Retinal pigment epithelial cell (primary cell): ENCODE data around the gene SART3.

Experiments
- DNase-seq: peaks from one replicate; pipeline ENCODE4 v3.0.0-alpha.2; 2010; ENCODE audit warnings: low read depth
- H3K4me3 ChIP-seq: 2 replicates; pipeline ENCODE4 v1.5.1; 2011; ENCODE audit warnings: mild to moderate bottlenecking, low read length, control low read depth, moderate library complexity
- TF ChIP-seq, protein P1 (sequence below): conservative IDR thresholded peaks from 2 replicates; pipeline ENCODE4 v1.5.1; 2011; ENCODE audit warnings: low read depth, low read length, control low read depth, inconsistent platforms

Gene SART3

DNA sequence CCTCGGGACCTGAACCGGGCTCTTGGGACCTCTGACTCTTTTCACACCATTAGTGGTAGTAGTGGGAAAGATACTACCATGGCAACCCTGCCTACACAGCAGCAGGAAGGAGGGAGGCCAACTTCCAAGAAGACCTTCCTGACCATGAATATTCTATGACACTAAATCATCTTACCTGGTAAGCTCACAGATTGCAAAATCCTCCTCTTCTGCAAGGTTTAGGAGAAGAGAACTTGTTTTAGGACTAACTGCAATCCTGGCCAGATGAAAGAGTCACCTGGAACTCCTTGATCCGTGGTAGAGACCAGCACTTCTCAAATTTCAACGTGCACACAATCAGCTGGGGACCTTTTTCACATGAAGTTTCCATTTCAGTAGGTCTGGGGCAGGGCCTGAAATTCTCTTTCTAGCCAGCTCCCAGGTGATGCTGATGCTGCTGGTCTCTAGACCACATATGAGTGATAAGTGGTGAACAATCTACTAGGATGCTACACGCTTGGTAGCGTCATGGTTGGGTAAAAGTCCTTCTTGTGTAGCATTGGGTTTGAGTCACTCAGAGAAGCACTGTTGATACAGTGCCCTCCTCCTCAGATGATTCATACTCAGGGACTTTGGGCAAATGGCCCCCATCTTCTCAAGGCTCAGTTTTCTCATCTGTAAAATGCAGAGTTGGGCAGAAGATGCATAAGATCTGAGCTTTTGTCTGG, 81.5 kb downstream of the SART3 start:
- DNase-seq: no peak
- no peak overlapping the region for H3K4me3 ChIP-seq
- TF ChIP-seq, protein P1, sequence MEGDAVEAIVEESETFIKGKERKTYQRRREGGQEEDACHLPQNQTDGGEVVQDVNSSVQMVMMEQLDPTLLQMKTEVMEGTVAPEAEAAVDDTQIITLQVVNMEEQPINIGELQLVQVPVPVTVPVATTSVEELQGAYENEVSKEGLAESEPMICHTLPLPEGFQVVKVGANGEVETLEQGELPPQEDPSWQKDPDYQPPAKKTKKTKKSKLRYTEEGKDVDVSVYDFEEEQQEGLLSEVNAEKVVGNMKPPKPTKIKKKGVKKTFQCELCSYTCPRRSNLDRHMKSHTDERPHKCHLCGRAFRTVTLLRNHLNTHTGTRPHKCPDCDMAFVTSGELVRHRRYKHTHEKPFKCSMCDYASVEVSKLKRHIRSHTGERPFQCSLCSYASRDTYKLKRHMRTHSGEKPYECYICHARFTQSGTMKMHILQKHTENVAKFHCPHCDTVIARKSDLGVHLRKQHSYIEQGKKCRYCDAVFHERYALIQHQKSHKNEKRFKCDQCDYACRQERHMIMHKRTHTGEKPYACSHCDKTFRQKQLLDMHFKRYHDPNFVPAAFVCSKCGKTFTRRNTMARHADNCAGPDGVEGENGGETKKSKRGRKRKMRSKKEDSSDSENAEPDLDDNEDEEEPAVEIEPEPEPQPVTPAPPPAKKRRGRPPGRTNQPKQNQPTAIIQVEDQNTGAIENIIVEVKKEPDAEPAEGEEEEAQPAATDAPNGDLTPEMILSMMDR: no peak

DNA sequence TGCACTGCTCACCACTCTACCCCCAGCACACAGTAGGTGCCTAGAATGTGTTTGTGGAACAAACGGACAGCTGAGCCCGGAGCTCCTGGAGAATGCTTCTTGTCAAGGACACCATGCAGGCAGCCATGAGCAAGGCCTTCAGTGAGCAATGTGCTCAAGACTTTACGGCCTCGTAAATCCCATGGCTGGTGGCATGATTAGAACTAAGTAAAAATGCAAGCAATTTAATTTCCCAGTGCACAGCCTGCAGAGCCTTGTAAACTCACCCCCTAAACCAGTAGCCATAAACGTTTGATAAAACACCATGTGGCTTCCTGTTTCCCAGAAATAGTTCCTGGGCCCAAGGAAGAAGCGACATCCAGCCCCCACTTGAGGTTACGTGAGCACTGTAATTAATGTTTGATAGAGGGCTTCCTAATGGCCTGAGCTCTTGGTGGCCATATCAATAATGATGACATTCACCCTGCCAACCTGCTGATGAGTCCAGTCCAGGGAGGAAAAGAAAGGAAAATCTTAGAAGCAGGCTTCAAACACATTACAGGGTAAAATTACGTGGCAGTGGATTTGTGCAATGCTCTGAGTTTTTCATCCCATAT, 82.3 kb downstream of the SART3 start:
- no peak overlapping the region for H3K4me3 ChIP-seq
- DNase-seq: no peak
- TF ChIP-seq, protein P1: no peak

DNA sequence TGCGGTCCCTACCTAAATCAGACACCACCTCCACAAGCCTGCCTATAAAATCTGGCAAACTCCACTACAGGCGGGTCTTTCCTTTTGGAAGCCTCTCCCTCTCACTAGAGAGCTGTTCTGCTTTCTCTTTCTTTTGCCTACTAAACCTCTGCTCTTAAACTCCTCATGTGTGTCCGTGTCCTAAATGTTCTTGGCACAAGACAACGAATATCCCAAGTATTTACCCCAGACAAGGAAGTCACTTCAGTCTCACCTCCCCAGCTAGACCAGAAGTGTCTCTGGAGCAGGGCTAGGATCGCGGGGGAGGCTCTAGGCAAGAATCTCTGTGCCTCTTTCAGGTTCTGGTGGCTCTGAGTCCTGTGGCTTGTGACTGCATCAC, 83.1 kb downstream of the SART3 start:
- TF ChIP-seq, protein P1: no peak
- H3K4me3 ChIP-seq: no peak overlapping the region
- no peak for DNase-seq

DNA sequence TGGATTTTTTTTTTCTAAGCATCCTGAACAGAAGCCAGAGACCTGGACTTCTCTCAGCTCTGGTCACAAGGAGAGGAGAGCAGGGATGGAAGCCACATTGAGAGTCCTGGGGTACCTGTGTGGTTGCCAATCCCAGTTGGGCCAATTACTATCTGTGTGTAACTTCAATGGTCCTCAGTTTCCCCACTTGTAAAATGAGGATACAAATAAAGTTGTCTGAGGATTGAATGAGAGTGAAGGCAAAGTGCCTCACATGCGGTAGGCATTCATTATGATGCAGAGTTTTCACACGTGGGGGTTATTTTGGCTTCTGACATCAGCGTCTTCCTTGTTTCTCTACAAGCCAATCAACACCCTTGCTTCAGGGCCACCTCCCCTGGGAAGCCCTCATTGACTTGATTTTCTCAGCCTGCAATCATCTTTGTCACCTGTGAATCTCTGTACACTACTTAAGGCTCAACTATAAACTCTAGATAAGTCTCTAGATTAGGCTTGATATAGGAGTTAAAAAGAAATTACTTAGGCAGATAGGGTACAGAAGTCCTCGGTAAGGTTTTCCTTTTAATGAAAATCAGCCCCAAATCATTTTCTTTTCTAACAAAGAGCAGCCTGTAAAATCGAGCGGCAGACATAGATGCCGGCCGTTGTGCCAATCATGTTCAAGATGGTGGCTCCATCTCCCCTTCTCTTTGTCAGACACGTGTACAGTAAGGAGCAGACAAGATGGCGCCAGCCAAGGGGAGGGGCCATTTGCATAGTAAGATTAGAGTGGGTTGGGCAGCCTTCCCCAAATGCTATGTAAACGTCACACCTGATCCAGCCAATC, 83.7 kb downstream of the SART3 start:
- DNase-seq: no peak
- TF ChIP-seq, protein P1: no peak

DNA sequence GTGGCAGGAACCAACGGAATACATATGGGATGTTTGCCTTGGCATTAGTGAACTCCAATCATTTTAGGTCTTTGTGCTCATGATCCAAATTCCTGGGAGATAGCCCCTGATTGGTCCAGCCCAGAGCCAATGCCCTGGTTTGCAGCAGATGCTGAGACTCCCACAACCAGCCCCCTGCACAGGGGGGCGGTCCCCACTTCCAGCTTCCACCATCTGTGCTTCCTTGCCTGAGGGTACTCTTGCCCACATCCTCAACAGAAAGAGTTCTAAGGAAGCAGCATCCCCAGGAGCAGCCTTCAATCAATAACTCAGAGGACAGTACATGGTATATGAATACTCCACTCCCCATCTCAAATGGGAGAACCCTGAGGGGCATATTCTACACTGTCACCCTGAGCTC, 85.6 kb downstream of the SART3 start:
- no peak for DNase-seq
- H3K4me3 ChIP-seq: no peak overlapping the region
- TF ChIP-seq, protein P1: no peak

More for the DNA sequence above, 83.7 kb downstream of the SART3 start:
- H3K4me3 ChIP-seq: no peak overlapping the region

DNA sequence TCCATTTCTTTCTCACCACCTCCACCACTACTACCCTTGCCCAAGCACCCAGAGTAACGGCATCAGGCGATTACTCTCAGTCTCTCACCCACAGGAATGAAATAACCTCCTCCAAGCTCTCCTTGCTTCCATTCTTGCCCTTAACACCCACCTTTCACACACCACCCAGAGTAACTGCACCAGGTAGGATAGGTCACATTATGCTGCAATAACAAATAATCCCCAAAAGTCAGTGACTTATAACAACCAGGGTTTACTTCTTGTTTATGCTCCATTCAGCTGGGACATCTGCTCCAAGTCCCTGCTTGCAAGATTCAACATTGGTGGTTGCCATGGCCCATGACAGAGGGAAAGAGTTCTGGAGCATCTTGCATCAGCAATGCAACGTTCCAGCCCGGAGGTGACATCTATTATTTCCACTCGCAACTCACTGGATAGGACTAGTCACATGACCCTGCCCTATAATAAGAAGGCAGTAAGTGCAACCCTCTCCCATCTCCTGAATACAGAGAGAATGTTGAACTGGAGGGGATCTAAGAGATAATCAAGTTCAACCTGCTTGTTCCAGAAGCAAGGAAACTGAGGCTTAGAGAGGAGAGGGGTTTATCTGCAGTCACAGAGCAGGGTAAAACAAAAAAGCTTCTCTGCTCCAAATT, 87.4 kb downstream of the SART3 start:
- TF ChIP-seq, protein P1: no peak
- DNase-seq: no peak
- H3K4me3 ChIP-seq: no peak overlapping the region
